Endothelial cell of umbilical vein (primary cell): ENCODE results near the gene SPON1. TPM values are rescaled to one million over a fixed set of nuclear protein-coding genes. Genes with fewer than 3 reads are reported as not detected.

Experiments used
- BruUV-seq: library from RNA; stranded (reverse); fragments of 400-500 nt; replicated peaks from 2 replicates; lab custom pipeline; 2021; lab: Mats Ljungman, UMichigan
- CTCF ChIA-PET: fragments of 300-600, 350-600 bp; sonication (Branson Sonifier 250); formaldehyde crosslinking; loops from one replicate; lab custom pipeline; 2021; ENCODE audit warnings: antibody characterized with exemption, inconsistent platforms; lab: Charles Lee
- POLR2A ChIA-PET: fragments of 300-600, 350-600 bp; sonication (Branson Sonifier 250); formaldehyde crosslinking; loops from one replicate; lab custom pipeline; 2021; ENCODE audit warnings: antibody characterized with exemption, inconsistent platforms; lab: Charles Lee
- DNase-seq: peaks from one replicate; pipeline ENCODE4 v3.0.0-alpha.2; 2011; ENCODE audit warnings: low read depth, low spot score
- FAIRE-seq: peaks from 2 replicates; lab custom pipeline; 2011; peaks lifted over from hg19 to GRCh38; lab: Jason Lieb, UNC
- H2AFZ ChIP-seq: 2 replicates; pipeline ENCODE4 v1.6.0; 2012; ENCODE audit warnings: low read depth, low read length, control low read depth, inconsistent platforms
- H3K27ac ChIP-seq: 2 replicates; pipeline ENCODE4 v1.5.1; 2011; ENCODE audit warnings: low read depth, mild to moderate bottlenecking, control low read depth, low read length, moderate library complexity; ENCODE audit not compliant: insufficient read depth
- H3K27me3 ChIP-seq, 2 experiments: 2 replicates each; pipeline versions ENCODE4 v1.6.0 to v1.6.1; 2011; ENCODE audit warnings: low read length in 2 of 2, mixed read lengths in 1 of 2; ENCODE audit not compliant: control insufficient read depth in 2 of 2, insufficient read depth in 2 of 2
- H3K36me3 ChIP-seq, 2 experiments: 2 replicates in 1 of 2; 3 replicates in 1 of 2; pipeline ENCODE4 v1.5.1; 2011; ENCODE audit warnings: low read length in 2 of 2, mild to moderate bottlenecking in 1 of 2, moderate library complexity in 1 of 2; ENCODE audit not compliant: control insufficient read depth in 2 of 2, insufficient read depth in 2 of 2; ENCODE audit errors: extremely low read depth in 1 of 2
- H3K4me1 ChIP-seq: 3 replicates; pipeline ENCODE4 v1.5.1; 2011; ENCODE audit warnings: mild to moderate bottlenecking, low read length; ENCODE audit not compliant: control insufficient read depth, insufficient read depth; ENCODE audit errors: extremely low read depth
- H3K4me2 ChIP-seq: 2 replicates; pipeline ENCODE4 v1.6.1; 2011; ENCODE audit warnings: low read length, control low read depth, mixed read lengths; ENCODE audit not compliant: insufficient read depth
- H3K4me3 ChIP-seq, 3 experiments: fragments of 200-600 bp in 1 of 3; sonication (generic), shearing (Covaris generic) in 1 of 3; replicated peaks in 1 of 3; 2 replicates each; pipeline ENCODE4 v1.5.1; 2011 to 2016; ENCODE audit warnings: control low read depth in 3 of 3, low read length in 3 of 3, mild to moderate bottlenecking in 2 of 3, inconsistent platforms in 1 of 3, low read depth in 1 of 3, moderate library complexity in 1 of 3; ENCODE audit not compliant: insufficient read depth in 1 of 3
- H3K79me2 ChIP-seq: 2 replicates; pipeline ENCODE4 v1.6.0; 2012; ENCODE audit warnings: low read length, inconsistent platforms; ENCODE audit not compliant: control insufficient read depth, insufficient read depth
- H3K9ac ChIP-seq: replicated peaks from 2 replicates; pipeline ENCODE3; 2011; ENCODE audit warnings: low read length, control low read depth; ENCODE audit not compliant: insufficient read depth; ENCODE audit errors: extremely low read depth
- H3K9me1 ChIP-seq: replicated peaks from 3 replicates; pipeline ENCODE4 v1.6.0; 2011; ENCODE audit warnings: mild to moderate bottlenecking, low read length; ENCODE audit not compliant: control insufficient read depth, insufficient read depth; ENCODE audit errors: extremely low read depth
- H3K9me3 ChIP-seq: replicated peaks from 2 replicates; pipeline ENCODE4 v1.5.1; 2012; ENCODE audit warnings: low read length, inconsistent platforms; ENCODE audit not compliant: control insufficient read depth, insufficient read depth
- H4K20me1 ChIP-seq: replicated peaks from 2 replicates; pipeline ENCODE3; 2011; ENCODE audit warnings: mild to moderate bottlenecking, low read length; ENCODE audit not compliant: control insufficient read depth, insufficient read depth; ENCODE audit errors: extremely low read depth
- EZH2 ChIP-seq: IDR thresholded peaks from 2 replicates; pipeline ENCODE4 v1.6.1; 2012; ENCODE audit warnings: borderline replicate concordance, low read depth, mild to moderate bottlenecking, moderate library complexity, low read length, inconsistent platforms; ENCODE audit not compliant: severe bottlenecking
- FOS ChIP-seq: IDR thresholded peaks from 2 replicates; pipeline ENCODE4 v1.6.1; 2011; ENCODE audit warnings: mild to moderate bottlenecking, low read length, moderate library complexity, borderline replicate concordance; ENCODE audit not compliant: insufficient read depth
- GATA2 ChIP-seq: IDR thresholded peaks from 2 replicates; pipeline ENCODE4 v1.7.0; 2011; ENCODE audit warnings: low read depth, mild to moderate bottlenecking, moderate library complexity, mixed read lengths, low read length; ENCODE audit not compliant: insufficient read length, insufficient read depth
- JUN ChIP-seq: IDR thresholded peaks from 2 replicates; pipeline ENCODE4 v1.6.1; 2011; ENCODE audit warnings: borderline replicate concordance, low read depth; ENCODE audit not compliant: insufficient read length, insufficient read depth
- MYC ChIP-seq: IDR thresholded peaks from one replicate; pipeline ENCODE4 v1.6.1; 2011; ENCODE audit warnings: mild to moderate bottlenecking, low read depth, low read length
- POLR2A ChIP-seq: IDR thresholded peaks from 2 replicates; pipeline ENCODE4 v1.6.1; 2012; ENCODE audit warnings: low read depth, mild to moderate bottlenecking, control low read depth, low read length
- POLR2AphosphoS5 ChIP-seq: IDR thresholded peaks from 2 replicates; pipeline ENCODE4 v1.6.1; 2012; ENCODE audit warnings: low read depth, mild to moderate bottlenecking, control low read depth, low read length, moderate library complexity; ENCODE audit not compliant: insufficient read depth
- dilution Hi-C: fragments of 300-500 bp; cut with MboI; formaldehyde crosslinking; loops from one replicate; pipeline ENCODE4 v1.15.0; 2019; ENCODE audit warnings: low sequenced_read_pairs; ENCODE audit not compliant: extremely low pct_ligation_motif_present
- intact Hi-C: fragments of 100-400 bp; cut with micrococcal nuclease; formaldehyde crosslinking; loops from one replicate; pipeline ENCODE4 v1.10.0; 2022
- polyA plus RNA-seq, 4 experiments: library from polyadenylated mRNA; depleted of rRNA in 3 of 4; stranded (reverse) in 3 of 4; unstranded in 1 of 4; fragments of >200 nt; gene quantifications; 2 replicates each; pipeline versions ENCODE4 v1.2.1 to v1.2.3, GENCODE V29; 2011 to 2012; ENCODE audit warnings: missing spikeins in 1 of 4
- total RNA-seq: library from RNA; stranded (reverse); gene quantifications from 2 replicates; pipeline ENCODE4 v1.2.3, GENCODE V29; 2021
- TF ChIP-seq, protein P1 (sequence below): IDR thresholded peaks from 2 replicates; pipeline ENCODE4 v1.6.1; 2011; ENCODE audit not compliant: insufficient read depth, insufficient read length
- TF ChIP-seq, protein P2 (sequence below), 2 donors: IDR thresholded peaks; 1 replicate in 1 of 2; 2 replicates in 1 of 2; pipeline ENCODE4 v1.5.1; 2011; ENCODE audit warnings: low read length in 2 of 2, mild to moderate bottlenecking in 2 of 2, moderate library complexity in 2 of 2, control low read depth in 1 of 2, inconsistent platforms in 1 of 2, low read depth in 1 of 2; ENCODE audit not compliant: insufficient read depth in 1 of 2; ENCODE audit errors: extremely low read depth in 1 of 2

The SPON1 gene
- total and polyA plus RNA-seq, 2 donors (not counting 3 experiments of a cell fraction or from before 2014, with no cell fraction given): 0.31 TPM; not detected in 1

DNA sequence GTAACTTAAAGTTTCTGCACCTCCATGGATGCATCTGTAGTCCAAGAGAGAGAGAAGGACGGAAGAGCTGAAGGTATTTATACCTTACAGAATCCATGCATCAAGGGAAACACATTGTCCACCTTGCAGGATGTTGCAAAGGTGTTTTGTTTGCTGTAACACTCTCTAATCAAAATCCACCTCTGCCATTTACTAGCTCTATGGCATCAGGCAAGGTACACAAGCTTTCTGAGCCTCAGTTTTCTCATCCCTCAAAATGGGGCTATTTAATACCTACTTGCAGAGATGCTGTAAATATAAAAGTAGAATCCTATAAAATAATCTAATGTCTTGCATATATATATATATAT, 21.6 kb upstream of the SPON1 start:
- ChIA-PET POLR2A (no interaction called here), CTCF (no interaction called here)
- BruUV-seq: no TSS peak
- no peak overlapping the region for H3K4me3 ChIP-seq
- intact Hi-C loops (no loop called here), dilution Hi-C loops (no loop called here)
- peaks cover 11% of the 10 kb centered on the region for H3K4me1 ChIP-seq
- no peaks in the 10 kb centered on the region for H3K36me3 ChIP-seq
- no peaks in the 10 kb centered on the region for H3K27me3 ChIP-seq
- H4K20me1 ChIP-seq: no peaks in the 10 kb centered on the region
- no peak for FAIRE-seq
- no peak overlapping the region for H2AFZ ChIP-seq
- no peak for DNase-seq
- no peaks in the 10 kb centered on the region for H3K9me3 ChIP-seq
- TF ChIP-seq POLR2A (no peak), JUN (no peak), FOS (no peak), EZH2 (no peak), POLR2AphosphoS5 (no peak), MYC (no peak), GATA2 (no peak)
- TF ChIP-seq, protein P1, sequence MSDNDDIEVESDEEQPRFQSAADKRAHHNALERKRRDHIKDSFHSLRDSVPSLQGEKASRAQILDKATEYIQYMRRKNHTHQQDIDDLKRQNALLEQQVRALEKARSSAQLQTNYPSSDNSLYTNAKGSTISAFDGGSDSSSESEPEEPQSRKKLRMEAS: no peak
- TF ChIP-seq, protein P2, sequence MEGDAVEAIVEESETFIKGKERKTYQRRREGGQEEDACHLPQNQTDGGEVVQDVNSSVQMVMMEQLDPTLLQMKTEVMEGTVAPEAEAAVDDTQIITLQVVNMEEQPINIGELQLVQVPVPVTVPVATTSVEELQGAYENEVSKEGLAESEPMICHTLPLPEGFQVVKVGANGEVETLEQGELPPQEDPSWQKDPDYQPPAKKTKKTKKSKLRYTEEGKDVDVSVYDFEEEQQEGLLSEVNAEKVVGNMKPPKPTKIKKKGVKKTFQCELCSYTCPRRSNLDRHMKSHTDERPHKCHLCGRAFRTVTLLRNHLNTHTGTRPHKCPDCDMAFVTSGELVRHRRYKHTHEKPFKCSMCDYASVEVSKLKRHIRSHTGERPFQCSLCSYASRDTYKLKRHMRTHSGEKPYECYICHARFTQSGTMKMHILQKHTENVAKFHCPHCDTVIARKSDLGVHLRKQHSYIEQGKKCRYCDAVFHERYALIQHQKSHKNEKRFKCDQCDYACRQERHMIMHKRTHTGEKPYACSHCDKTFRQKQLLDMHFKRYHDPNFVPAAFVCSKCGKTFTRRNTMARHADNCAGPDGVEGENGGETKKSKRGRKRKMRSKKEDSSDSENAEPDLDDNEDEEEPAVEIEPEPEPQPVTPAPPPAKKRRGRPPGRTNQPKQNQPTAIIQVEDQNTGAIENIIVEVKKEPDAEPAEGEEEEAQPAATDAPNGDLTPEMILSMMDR (IDR thresholded peaks at IDR 0.05; ENCODE audit: extremely low read depth in 1 of 2, insufficient read depth in 1 of 2, low read depth in 1 of 2, low read length in 2 of 2): no peak
- H3K27ac ChIP-seq: no peak overlapping the region
- no peak overlapping the region for H3K9ac ChIP-seq
- no peaks in the 10 kb centered on the region for H3K9me1 ChIP-seq
- H3K4me2 ChIP-seq: no peak overlapping the region
- no peaks in the 10 kb centered on the region for H3K79me2 ChIP-seq
